Nephron (organoid): Measurements from ENCODE around the gene OTUD5.

ENCODE experiments used
- H3K27ac Mint-ChIP-seq, 3 experiments: 2 replicates each; pipeline ENCODE4 v1.8.0; 2020; ENCODE audit warnings: mixed read lengths in 3 of 3, mild to moderate bottlenecking in 2 of 3, moderate library complexity in 1 of 3
- H3K27me3 Mint-ChIP-seq: 2 replicates; pipeline ENCODE4 v1.8.0; 2021; ENCODE audit warnings: low read depth, mild to moderate bottlenecking, moderate library complexity, mixed read lengths
- H3K36me3 Mint-ChIP-seq: 2 replicates; pipeline ENCODE4 v1.8.0; 2020; ENCODE audit warnings: low read depth, mixed read lengths
- H3K4me1 Mint-ChIP-seq: 2 replicates; pipeline ENCODE4 v1.8.0; 2020; ENCODE audit warnings: mixed read lengths
- H3K4me3 Mint-ChIP-seq, 3 experiments: 2 replicates each; pipeline ENCODE4 v1.8.0; 2020; ENCODE audit warnings: mild to moderate bottlenecking in 3 of 3, mixed read lengths in 3 of 3, moderate library complexity in 2 of 3
- H3K9me3 Mint-ChIP-seq: 2 replicates; pipeline ENCODE4 v1.8.0; 2020; ENCODE audit warnings: mixed read lengths
- CTCF ChIP-seq, 3 experiments: fragments of 200-600 bp; sonication (generic); IDR thresholded peaks; one replicate each; pipeline ENCODE4 v1.5.0; 2021; ENCODE audit warnings: antibody characterized with exemption in 3 of 3; ENCODE audit not compliant: unreplicated experiment in 3 of 3

OTUD5 gene

DNA sequence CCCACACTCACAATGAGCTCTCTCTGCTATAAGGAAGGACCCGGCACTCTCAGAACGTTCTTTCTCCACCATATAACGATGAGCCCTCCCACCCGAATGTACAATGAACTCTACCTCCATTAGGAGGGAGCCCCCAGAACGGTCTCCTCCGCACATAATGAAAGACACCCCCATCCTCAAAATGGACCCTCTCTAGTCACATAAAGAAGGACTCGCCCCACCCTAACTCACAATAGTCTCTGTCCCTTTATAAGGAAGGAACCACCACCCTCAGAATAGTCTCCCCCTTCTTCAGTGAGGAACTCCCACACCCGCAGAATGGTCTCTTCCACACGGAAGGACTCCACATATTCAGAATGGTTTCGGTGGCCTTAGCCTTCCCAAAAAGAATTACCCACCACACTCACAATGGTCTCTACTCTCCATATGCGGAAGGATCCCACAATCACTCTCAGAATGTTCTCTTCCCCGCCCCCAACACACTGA is 46.4 kb downstream of the OTUD5 start:
- peaks cover 3% of the 10 kb centered on the region for H3K36me3 Mint-ChIP-seq
- H3K9me3 Mint-ChIP-seq = peaks cover 6% of the 10 kb centered on the region
- no peaks in the 10 kb centered on the region for H3K27me3 Mint-ChIP-seq
- peak overlapping the region; percentile 93 to 95 (median 93) for H3K4me3 Mint-ChIP-seq
- TF ChIP-seq CTCF (IDR thresholded peaks at IDR 0.05; ENCODE audit: unreplicated experiment in 3 of 3) = no peak
- H3K27ac Mint-ChIP-seq = peak overlapping the region; percentile 85 to 97 (median 92)
- H3K4me1 Mint-ChIP-seq = peaks cover 14% of the 10 kb centered on the region

DNA sequence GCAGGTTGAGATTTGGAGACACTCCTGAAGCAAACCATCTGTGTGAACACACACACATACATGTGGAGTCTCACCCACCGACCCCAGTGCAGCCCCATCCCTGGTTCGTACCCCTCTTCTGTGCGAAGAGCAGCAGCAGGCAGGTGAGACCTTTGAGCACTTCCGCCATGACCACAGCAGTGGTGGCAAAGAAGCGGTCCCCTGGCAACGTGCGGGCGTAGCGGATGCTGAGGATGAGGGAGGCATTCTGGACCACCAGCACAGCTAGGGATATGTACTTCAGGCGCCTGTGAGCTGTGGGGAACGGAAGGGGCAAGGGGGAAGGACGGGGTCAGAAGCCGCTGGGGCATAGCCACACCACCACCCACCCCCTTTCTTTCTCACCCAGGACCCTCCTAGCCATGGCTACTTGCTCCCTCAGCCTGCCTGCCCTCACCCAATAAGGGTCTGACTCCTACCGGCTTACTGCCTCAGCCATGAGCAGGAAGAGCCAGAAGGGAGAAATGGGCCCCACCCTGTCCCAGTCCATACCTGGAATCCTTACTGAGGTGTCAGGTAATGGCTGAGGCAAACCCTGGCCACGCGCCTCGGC is 47.6 kb downstream of the OTUD5 start:
- peaks cover 10% of the 10 kb centered on the region for H3K9me3 Mint-ChIP-seq
- H3K4me3 Mint-ChIP-seq = peak overlapping the region; percentile 12 to 93 (median 45)
- H3K4me1 Mint-ChIP-seq = peaks cover 14% of the 10 kb centered on the region
- H3K27ac Mint-ChIP-seq = no peak overlapping the region
- no peaks in the 10 kb centered on the region for H3K27me3 Mint-ChIP-seq
- peaks cover 3% of the 10 kb centered on the region for H3K36me3 Mint-ChIP-seq
- no peak for TF ChIP-seq CTCF (IDR thresholded peaks at IDR 0.05; ENCODE audit: unreplicated experiment in 3 of 3)

DNA sequence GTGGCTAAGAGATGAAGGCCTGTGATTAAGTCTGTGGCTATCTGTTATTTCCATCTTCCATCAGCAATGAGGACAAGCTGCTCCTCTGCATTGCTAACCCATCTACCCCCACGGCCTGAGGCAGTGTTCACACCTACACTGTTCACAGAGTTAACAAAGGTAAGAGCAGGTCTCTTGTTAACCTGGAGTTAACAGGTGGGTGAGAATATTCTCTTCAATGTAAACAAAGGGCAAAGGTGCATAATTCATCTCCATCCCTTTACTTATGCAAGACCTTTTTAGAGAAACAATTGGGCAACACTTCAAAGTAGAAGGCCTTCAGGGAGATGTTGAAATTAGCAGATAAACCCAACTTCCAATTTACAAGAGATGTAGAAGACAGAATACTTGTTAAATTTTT is 48.8 kb downstream of the OTUD5 start:
- H3K4me3 Mint-ChIP-seq = peak overlapping the region; percentile 40 to 45 (median 43)
- H3K9me3 Mint-ChIP-seq = peaks cover 14% of the 10 kb centered on the region
- H3K27ac Mint-ChIP-seq = no peak overlapping the region
- H3K4me1 Mint-ChIP-seq = peaks cover 14% of the 10 kb centered on the region
- TF ChIP-seq CTCF (IDR thresholded peaks at IDR 0.05; ENCODE audit: unreplicated experiment in 3 of 3) = no peak
- no peaks in the 10 kb centered on the region for H3K27me3 Mint-ChIP-seq
- H3K36me3 Mint-ChIP-seq = peaks cover 10% of the 10 kb centered on the region

DNA sequence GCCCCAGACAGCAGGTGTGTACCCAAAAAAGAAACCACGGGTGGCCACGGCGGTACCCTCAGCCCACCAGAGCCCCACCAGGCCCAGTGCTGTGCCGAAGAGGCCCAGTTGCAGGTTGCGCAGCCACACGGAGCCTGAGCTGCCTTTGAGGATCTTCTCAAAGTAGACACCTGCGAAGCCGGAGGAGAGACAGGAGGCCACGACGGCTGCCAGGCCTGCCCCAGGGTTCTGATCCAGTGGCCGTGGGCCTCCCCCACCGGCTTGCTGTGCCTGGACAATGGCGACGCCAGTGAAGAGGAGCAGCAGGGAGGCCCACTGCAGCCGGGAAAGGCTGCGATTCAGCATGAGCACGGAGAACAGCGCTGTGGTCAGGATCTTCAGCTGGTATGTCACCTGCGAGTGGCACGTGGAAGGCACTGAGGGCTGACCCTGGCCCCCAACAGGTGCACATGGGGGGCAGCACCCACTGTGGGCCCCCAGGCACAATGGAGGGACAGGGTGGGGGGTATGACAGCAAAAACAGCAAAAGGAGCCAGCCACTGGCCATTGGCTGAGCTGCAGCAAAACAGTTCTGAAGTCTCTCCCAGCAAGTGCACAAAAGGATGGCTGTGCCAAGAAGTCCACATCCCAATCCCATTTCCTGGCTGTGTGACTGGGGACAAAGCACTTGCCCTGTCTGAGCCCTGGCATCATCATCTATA is 52.2 kb downstream of the OTUD5 start:
- peaks cover 25% of the 10 kb centered on the region for H3K36me3 Mint-ChIP-seq
- H3K4me1 Mint-ChIP-seq = no peaks in the 10 kb centered on the region
- no peak for TF ChIP-seq CTCF (IDR thresholded peaks at IDR 0.05; ENCODE audit: unreplicated experiment in 3 of 3)
- no peak overlapping the region for H3K27ac Mint-ChIP-seq
- no peaks in the 10 kb centered on the region for H3K27me3 Mint-ChIP-seq
- no peak overlapping the region for H3K4me3 Mint-ChIP-seq
- peaks cover 13% of the 10 kb centered on the region for H3K9me3 Mint-ChIP-seq

GRCh38 chrX:48904626-48905025 is 52.8 kb downstream of the OTUD5 start:
- H3K4me1 Mint-ChIP-seq = no peaks in the 10 kb centered on the region
- no peaks in the 10 kb centered on the region for H3K27me3 Mint-ChIP-seq
- H3K27ac Mint-ChIP-seq = no peak overlapping the region

More at GRCh38 chrX:48904626-48905025, 52.8 kb downstream of the OTUD5 start:
- no peak overlapping the region for H3K4me3 Mint-ChIP-seq
- peaks cover 13% of the 10 kb centered on the region for H3K9me3 Mint-ChIP-seq
- TF ChIP-seq CTCF (IDR thresholded peaks at IDR 0.05; ENCODE audit: unreplicated experiment in 3 of 3) = no peak
- H3K36me3 Mint-ChIP-seq = peaks cover 25% of the 10 kb centered on the region
